DOHH2 (cell line): ENCODE measurements around the gene PDGFC.

Experiments
- H3F3A ChIP-seq: fragments of 200-600 bp; sonication (generic), shearing (Covaris generic); 2 replicates; pipeline ENCODE4 v1.6.0; 2016; ENCODE audit warnings: antibody characterized with exemption, mild to moderate bottlenecking; ENCODE audit not compliant: control insufficient read depth, insufficient read depth
- H3K27ac ChIP-seq: fragments of 200-600 bp; sonication (generic); 2 replicates; pipeline ENCODE4 v1.5.1; 2014; ENCODE audit warnings: low read depth, mild to moderate bottlenecking, low read length, moderate library complexity
- H3K27me3 ChIP-seq: fragments of 200-600 bp; sonication (generic); 2 replicates; pipeline ENCODE4 v1.6.1; 2014; ENCODE audit warnings: mild to moderate bottlenecking, low read length, mixed read lengths; ENCODE audit not compliant: control insufficient read depth
- H3K36me3 ChIP-seq: fragments of 200-600 bp; sonication (generic); 2 replicates; pipeline ENCODE4 v1.6.1; 2014; ENCODE audit warnings: mild to moderate bottlenecking, low read length, moderate library complexity, mixed read lengths; ENCODE audit not compliant: control insufficient read depth
- H3K4me1 ChIP-seq: fragments of 200-600 bp; sonication (generic); 2 replicates; pipeline ENCODE4 v1.6.1; 2014; ENCODE audit warnings: mild to moderate bottlenecking, low read length, mixed read lengths; ENCODE audit not compliant: control insufficient read depth
- H3K4me2 ChIP-seq: fragments of 200-600 bp; sonication (generic); 2 replicates; pipeline ENCODE4 v1.6.0; 2014; ENCODE audit warnings: mild to moderate bottlenecking, low read length, moderate library complexity
- H3K4me3 ChIP-seq: fragments of 200-600 bp; sonication (generic); 2 replicates; pipeline ENCODE4 v1.5.1; 2014; ENCODE audit warnings: mild to moderate bottlenecking, low read length, mixed read lengths
- H3K79me2 ChIP-seq: fragments of 200-600 bp; sonication (generic); 2 replicates; pipeline ENCODE4 v1.6.1; 2014; ENCODE audit warnings: mild to moderate bottlenecking, low read length, mixed read lengths; ENCODE audit not compliant: control insufficient read depth
- H3K9me2 ChIP-seq: fragments of 200-600 bp; sonication (generic); replicated peaks from 2 replicates; pipeline ENCODE4 v1.6.1; 2014; ENCODE audit warnings: mild to moderate bottlenecking, low read length, mixed read lengths; ENCODE audit not compliant: control insufficient read depth
- H3K9me3 ChIP-seq: fragments of 200-600 bp; sonication (generic); 2 replicates; pipeline ENCODE4 v1.6.1; 2014; ENCODE audit warnings: antibody characterized with exemption, low read length, mixed read lengths; ENCODE audit not compliant: control insufficient read depth, insufficient read depth
- H4K20me1 ChIP-seq: fragments of 200-600 bp; sonication (generic); 2 replicates; pipeline ENCODE4 v1.6.0; 2014; ENCODE audit warnings: low read depth, mild to moderate bottlenecking, antibody characterized with exemption, low read length, moderate library complexity; ENCODE audit not compliant: control insufficient read depth, insufficient read depth
- CTCF ChIP-seq: fragments of 200-600 bp; sonication (generic); IDR thresholded peaks from one replicate; pipeline ENCODE4 v1.5.1; 2014; ENCODE audit warnings: antibody characterized with exemption, mild to moderate bottlenecking, low read depth, low read length; ENCODE audit not compliant: poor library complexity, severe bottlenecking
- EZH2phosphoT487 ChIP-seq: fragments of 200-600 bp; sonication (generic); IDR thresholded peaks from 2 replicates; pipeline ENCODE4 v1.6.1; 2017; ENCODE audit warnings: borderline replicate concordance, mild to moderate bottlenecking, antibody characterized with exemption, low read length, moderate library complexity, mixed read lengths

Gene PDGFC

GRCh38 chr4:156816360-156816755 is 155.2 kb downstream of the PDGFC start:
- Histone ChIP-seq H3K36me3 (no peaks in the 10 kb centered on the region), H3K27me3 (no peaks in the 10 kb centered on the region), H3K9me2 (no peaks in the 10 kb centered on the region), H3K4me1 (no peaks in the 10 kb centered on the region), H3F3A (no peaks in the 10 kb centered on the region), H3K4me3 (no peak overlapping the region), H3K27ac (no peak overlapping the region), H3K9me3 (no peaks in the 10 kb centered on the region), H3K4me2 (no peak overlapping the region), H3K79me2 (no peaks in the 10 kb centered on the region), H4K20me1 (no peaks in the 10 kb centered on the region)
- no peak for TF ChIP-seq CTCF

GRCh38 chr4:156815717-156816359 is 155.8 kb downstream of the PDGFC start:
- no peaks in the 10 kb centered on the region for H3K36me3 ChIP-seq
- H4K20me1 ChIP-seq = no peaks in the 10 kb centered on the region
- H3K79me2 ChIP-seq = no peaks in the 10 kb centered on the region
- H3F3A ChIP-seq = no peaks in the 10 kb centered on the region
- H3K9me3 ChIP-seq = no peaks in the 10 kb centered on the region
- no peaks in the 10 kb centered on the region for H3K9me2 ChIP-seq
- H3K4me2 ChIP-seq = no peak overlapping the region
- H3K4me1 ChIP-seq = no peaks in the 10 kb centered on the region
- no peak overlapping the region for H3K4me3 ChIP-seq
- no peak overlapping the region for H3K27ac ChIP-seq
- no peaks in the 10 kb centered on the region for H3K27me3 ChIP-seq
- TF ChIP-seq EZH2phosphoT487 = no peak
- TF ChIP-seq CTCF = no peak

- H3K79me2 ChIP-seq = no peaks in the 10 kb centered on the region
- no peak overlapping the region for H3K27ac ChIP-seq
- no peaks in the 10 kb centered on the region for H3K4me1 ChIP-seq
- no peaks in the 10 kb centered on the region for H3K9me2 ChIP-seq
- no peak overlapping the region for H3K4me3 ChIP-seq
- H3F3A ChIP-seq = no peaks in the 10 kb centered on the region
- H3K9me3 ChIP-seq = no peaks in the 10 kb centered on the region
- no peak overlapping the region for H3K4me2 ChIP-seq
- H4K20me1 ChIP-seq = no peaks in the 10 kb centered on the region
- H3K36me3 ChIP-seq = no peaks in the 10 kb centered on the region
- H3K27me3 ChIP-seq = no peaks in the 10 kb centered on the region
- no peak for TF ChIP-seq EZH2phosphoT487
- TF ChIP-seq CTCF = no peak
These were observed 159.6 kb downstream of the PDGFC start for GRCh38 chr4:156811963-156812362.
